PFSK-1 (cell line): ENCODE measurements around the gene SUPT7L.

Source experiments
- REST ChIP-seq, 2 experiments: IDR thresholded peaks; 2 replicates each; pipeline versions ENCODE4 v1.6.1 to v1.8.0; 2011 to 2012; ENCODE audit warnings: low read depth in 2 of 2, low read length in 2 of 2, control low read depth in 1 of 2, inconsistent platforms in 1 of 2, mild to moderate bottlenecking in 1 of 2, moderate library complexity in 1 of 2; ENCODE audit not compliant: insufficient read depth in 1 of 2
- TAF1 ChIP-seq: IDR thresholded peaks from 2 replicates; pipeline ENCODE4 v1.6.1; 2012; ENCODE audit warnings: low read length, control low read depth, borderline replicate concordance; ENCODE audit not compliant: insufficient read depth

GRCh38 chr2:27655155-27655951, 8.1 kb downstream of the SUPT7L start:
- TF ChIP-seq REST (IDR thresholded peaks at IDR 0.05; ENCODE audit: insufficient read depth in 1 of 2, low read depth in 2 of 2, low read length in 2 of 2): no peak
- TF ChIP-seq TAF1: no peak
